Pons (tissue), 1 donor: ENCODE data around the gene VWA8.
"Not testable (repeated sequence)": the region's sequence is repeated elsewhere in the genome, so short reads cannot be mapped to it uniquely, and the experiment has no call there.

Experiments
- DNase-seq: peaks from one replicate; pipeline ENCODE4 v3.0.0-alpha.2; 2016; ENCODE audit warnings: low spot score

VWA8 gene

GRCh38 chr13:41557719-41558118 lies 403.2 kb downstream of the VWA8 start:
- no peak for DNase-seq

- DNase-seq = no peak
Measured at GRCh38 chr13:41554626-41555386, 406.1 kb downstream of the VWA8 start.

- no peak for DNase-seq
Measured at GRCh38 chr13:41554180-41554579, 406.7 kb downstream of the VWA8 start.

- DNase-seq = no peak
Measured at GRCh38 chr13:41552031-41552430, 408.9 kb downstream of the VWA8 start.

GRCh38 chr13:41550276-41550675 lies 410.6 kb downstream of the VWA8 start:
- no peak for DNase-seq

GRCh38 chr13:41549491-41549890 lies 411.4 kb downstream of the VWA8 start:
- DNase-seq = no peak

- DNase-seq = no peak
Measured at GRCh38 chr13:41548910-41549309, 412.0 kb downstream of the VWA8 start.

- peak; percentile 40 for DNase-seq
Measured at GRCh38 chr13:41548031-41548430, 412.9 kb downstream of the VWA8 start.

- peak; percentile 97 for DNase-seq
Measured at GRCh38 chr13:41547251-41548000, 413.5 kb downstream of the VWA8 start.

GRCh38 chr13:41546372-41547190 lies 414.3 kb downstream of the VWA8 start:
- DNase-seq = peak; percentile 47

GRCh38 chr13:41545432-41545707 lies 415.5 kb downstream of the VWA8 start:
- DNase-seq = no peak

GRCh38 chr13:41543664-41544300 lies 417.1 kb downstream of the VWA8 start:
- no peak for DNase-seq

GRCh38 chr13:41542799-41543198 lies 418.1 kb downstream of the VWA8 start:
- not testable (repeated sequence) for DNase-seq

- DNase-seq = no peak
Measured at GRCh38 chr13:41542281-41542680, 418.6 kb downstream of the VWA8 start.

- peak; percentile 42 for DNase-seq
Measured at GRCh38 chr13:41541142-41541938, 419.6 kb downstream of the VWA8 start.

GRCh38 chr13:41540240-41540639 lies 420.7 kb downstream of the VWA8 start:
- not testable (repeated sequence) for DNase-seq

- no peak for DNase-seq
Measured at GRCh38 chr13:41533266-41534052, 427.4 kb downstream of the VWA8 start.

GRCh38 chr13:41528021-41528420 lies 432.9 kb downstream of the VWA8 start:
- no peak for DNase-seq

GRCh38 chr13:41520660-41521630 lies 440.0 kb downstream of the VWA8 start:
- no peak for DNase-seq
